GM19463 (cell line): Measurements from ENCODE around the gene OSR1.

Experiments
- ATAC-seq: cut with Tn5 transposase; IDR thresholded peaks from one replicate; pipeline ENCODE4 v1.9.1; 2021; ENCODE audit warnings: mild to moderate bottlenecking, moderate library complexity; ENCODE audit not compliant: unreplicated experiment

The OSR1 gene

GRCh38 chr2:19359456-19359855, 1.0 kb upstream of the OSR1 start:
- no peak for ATAC-seq

GRCh38 chr2:19359021-19359357, 566 bp upstream of the OSR1 start:
- ATAC-seq = no peak

GRCh38 chr2:19357402-19358241, 801 bp downstream of the OSR1 start:
- no peak for ATAC-seq

GRCh38 chr2:19356545-19357401, 1.6 kb downstream of the OSR1 start:
- no peak for ATAC-seq

- ATAC-seq = no peak
Measured at GRCh38 chr2:19355931-19356544, 2.4 kb downstream of the OSR1 start.

- ATAC-seq = no peak
Measured at GRCh38 chr2:19355416-19355821, 3.0 kb downstream of the OSR1 start.

GRCh38 chr2:19355014-19355405, 3.4 kb downstream of the OSR1 start:
- no peak for ATAC-seq

- no peak for ATAC-seq
Measured at GRCh38 chr2:19353721-19354050, 4.7 kb downstream of the OSR1 start.

- no peak for ATAC-seq
Measured at GRCh38 chr2:19352946-19353720, 5.3 kb downstream of the OSR1 start.

GRCh38 chr2:19351899-19352697, 6.3 kb downstream of the OSR1 start:
- no peak for ATAC-seq

GRCh38 chr2:19351499-19351898, 6.9 kb downstream of the OSR1 start:
- ATAC-seq = no peak

GRCh38 chr2:19350678-19351401, 7.6 kb downstream of the OSR1 start:
- no peak for ATAC-seq

- peak; percentile 16 for ATAC-seq
Measured at GRCh38 chr2:19349911-19350677, 8.3 kb downstream of the OSR1 start.

- no peak for ATAC-seq
Measured at GRCh38 chr2:19348692-19349091, 9.7 kb downstream of the OSR1 start.

- ATAC-seq = peak; percentile 87
Measured at GRCh38 chr2:19347619-19348562, 10.5 kb downstream of the OSR1 start.

- ATAC-seq = no peak
Measured at GRCh38 chr2:19346983-19347618, 11.3 kb downstream of the OSR1 start.

GRCh38 chr2:19337742-19338141, 20.7 kb downstream of the OSR1 start:
- ATAC-seq = no peak
